GM20431 (cell line): ENCODE results near the gene NFAT5.

Experiments used
- in situ Hi-C: fragments of 300-500 bp; cut with MseI, MboI; formaldehyde crosslinking; loops from one replicate; pipeline ENCODE4 v1.15.0; 2020; ENCODE audit warnings: low sequenced_read_pairs; ENCODE audit not compliant: unreplicated experiment

NFAT5 gene

GRCh38 chr16:69589434-69590269 is 23.9 kb downstream of the NFAT5 start:
- in situ Hi-C loops, result no loop called here

- in situ Hi-C loops, result no loop called here
These were observed 24.8 kb downstream of the NFAT5 start for GRCh38 chr16:69590590-69590989.

- in situ Hi-C loops, result no loop called here
These were observed 28.0 kb downstream of the NFAT5 start for GRCh38 chr16:69593751-69594255.

GRCh38 chr16:69595127-69596036 is 29.6 kb downstream of the NFAT5 start:
- in situ Hi-C loops, result no loop called here

GRCh38 chr16:69596801-69597200 is 31.0 kb downstream of the NFAT5 start:
- in situ Hi-C loops, result no loop called here

- in situ Hi-C loops, result no loop called here
These were observed 32.3 kb downstream of the NFAT5 start for GRCh38 chr16:69598045-69598444.

- in situ Hi-C loops, result no loop called here
These were observed 34.0 kb downstream of the NFAT5 start for GRCh38 chr16:69599731-69600130.

- in situ Hi-C loops, result no loop called here
These were observed 34.4 kb downstream of the NFAT5 start for GRCh38 chr16:69600202-69600601.

- in situ Hi-C loops, result no loop called here
These were observed 35.5 kb downstream of the NFAT5 start for GRCh38 chr16:69601250-69601649.

GRCh38 chr16:69606985-69607384 is 41.2 kb downstream of the NFAT5 start:
- in situ Hi-C loops, result no loop called here

- in situ Hi-C loops, result no loop called here
These were observed 41.9 kb downstream of the NFAT5 start for GRCh38 chr16:69607674-69608073.

- in situ Hi-C loops, result no loop called here
These were observed 44.6 kb downstream of the NFAT5 start for GRCh38 chr16:69610356-69610755.

GRCh38 chr16:69611103-69611640 is 45.4 kb downstream of the NFAT5 start:
- in situ Hi-C loops, result no loop called here

GRCh38 chr16:69613378-69614154 is 47.8 kb downstream of the NFAT5 start:
- in situ Hi-C loops, result no loop called here

- in situ Hi-C loops, result no loop called here
These were observed 49.8 kb downstream of the NFAT5 start for GRCh38 chr16:69615528-69615927.

GRCh38 chr16:69616082-69616481 is 50.3 kb downstream of the NFAT5 start:
- in situ Hi-C loops, result no loop called here

- in situ Hi-C loops, result no loop called here
These were observed 52.5 kb downstream of the NFAT5 start for GRCh38 chr16:69618307-69618706.

GRCh38 chr16:69618721-69619120 is 53.0 kb downstream of the NFAT5 start:
- in situ Hi-C loops, result no loop called here

- in situ Hi-C loops, result no loop called here
These were observed 53.7 kb downstream of the NFAT5 start for GRCh38 chr16:69619514-69619913.

- in situ Hi-C loops, result no loop called here
These were observed 54.8 kb downstream of the NFAT5 start for GRCh38 chr16:69620573-69620972.
